Measurements from ENCODE around the gene APBB2.

Gene APBB2

DNA sequence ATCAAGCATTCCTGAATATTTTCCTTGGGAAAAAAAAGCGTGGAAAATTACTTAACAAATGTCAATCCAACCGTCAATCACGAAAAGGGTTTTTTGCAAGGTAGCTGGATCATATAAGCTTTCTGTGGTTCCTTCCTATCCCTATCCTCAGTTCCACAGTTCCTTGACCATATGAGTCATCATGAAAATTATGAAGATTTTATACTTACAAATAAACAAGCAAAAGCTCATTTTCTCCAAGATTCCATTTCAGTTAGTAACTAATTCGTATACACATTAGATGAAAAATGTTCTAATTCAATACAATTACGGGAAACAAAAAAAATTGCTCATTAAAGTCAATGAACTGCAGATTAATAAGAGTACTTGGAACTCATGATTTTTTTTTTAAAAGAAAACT is 235.8 kb downstream of the APBB2 start:
- Histone ChIP-seq H3K27me3 (ENCODE audit: insufficient read depth, low read length) (no peaks in the 10 kb centered on the region), H4K12ac (ENCODE audit: low read depth, low read length) (no peak overlapping the region), H3K4me2 (ENCODE audit: low read length) (no peak overlapping the region), H4K8ac (ENCODE audit: low read depth, low read length) (no peak overlapping the region), H2BK120ac (ENCODE audit: insufficient read depth, low read length, poor library complexity) (no peak overlapping the region), H3K79me1 (ENCODE audit: low read length) (no peaks in the 10 kb centered on the region), H2BK12ac (ENCODE audit: low read length) (no peak overlapping the region), H2AFZ (ENCODE audit: insufficient read depth, low read length, poor library complexity) (no peak overlapping the region), H3K14ac (ENCODE audit: low read length) (no peak overlapping the region), H3K4ac (ENCODE audit: low read depth, low read length) (no peak overlapping the region), H3K4me1 (ENCODE audit: control insufficient read depth in 1 of 2, insufficient read depth in 2 of 2, low read length in 2 of 2) (no peaks in the 10 kb centered on the region), H2BK5ac (ENCODE audit: low read depth, low read length, poor library complexity) (no peak overlapping the region), H3K4me3 (ENCODE audit: low read depth, low read length) (no peak overlapping the region), H3K23ac (ENCODE audit: low read length) (no peak overlapping the region), H4K91ac (ENCODE audit: low read depth, low read length) (no peak overlapping the region), H3K18ac (ENCODE audit: low read length) (no peak overlapping the region), H3K9ac (ENCODE audit: low read length) (no peak overlapping the region), H3K36me3 (ENCODE audit: control insufficient read depth in 1 of 2, insufficient read depth in 2 of 2, low read length in 2 of 2) (peaks cover under 1 to 3% of the 10 kb centered on the region in 2 experiments), H2AK5ac (ENCODE audit: low read length) (no peak overlapping the region), H3K9me3 (ENCODE audit: insufficient read depth, low read depth, low read length) (no peaks in the 10 kb centered on the region), H3K27ac (ENCODE audit: low read depth, low read length) (no peak overlapping the region), H3K79me2 (ENCODE audit: control insufficient read depth, insufficient read depth, low read length, poor library complexity) (no peaks in the 10 kb centered on the region)
- DNase-seq = no peak
- WGBS (ENCODE audit: extremely low coverage, insufficient coverage, insufficient read length) = no CpG with 5 or more reads among the region's 5 CpGs

DNA sequence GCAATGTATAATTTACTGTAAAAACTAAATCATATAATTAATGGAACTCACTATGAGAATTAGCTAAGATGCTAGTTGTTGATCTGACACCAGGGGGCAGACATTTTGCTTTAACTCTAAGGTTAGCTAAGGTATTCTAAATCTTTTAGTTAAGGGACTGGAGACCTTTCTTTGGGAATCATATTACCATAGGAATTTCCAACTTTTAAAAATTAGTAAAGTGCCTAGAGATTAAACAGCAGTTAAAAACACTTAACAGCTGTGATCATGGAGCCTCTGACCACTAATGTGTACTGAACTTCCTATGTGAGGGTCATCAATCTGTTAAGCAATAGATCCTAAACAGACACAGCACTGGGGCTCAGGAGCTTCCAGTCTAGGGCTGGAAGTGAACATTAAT is 238.0 kb downstream of the APBB2 start:
- Histone ChIP-seq H3K27me3 (ENCODE audit: insufficient read depth, low read length) (no peaks in the 10 kb centered on the region), H2BK120ac (ENCODE audit: insufficient read depth, low read length, poor library complexity) (no peak overlapping the region), H3K4me3 (ENCODE audit: low read depth, low read length) (no peak overlapping the region), H3K9ac (ENCODE audit: low read length) (no peak overlapping the region), H3K27ac (ENCODE audit: low read depth, low read length) (no peak overlapping the region), H4K91ac (ENCODE audit: low read depth, low read length) (no peak overlapping the region), H3K9me3 (ENCODE audit: insufficient read depth, low read depth, low read length) (no peaks in the 10 kb centered on the region), H2AFZ (ENCODE audit: insufficient read depth, low read length, poor library complexity) (no peak overlapping the region), H3K4me2 (ENCODE audit: low read length) (no peak overlapping the region), H3K36me3 (ENCODE audit: control insufficient read depth in 1 of 2, insufficient read depth in 2 of 2, low read length in 2 of 2) (peaks cover 0 to 2% of the 10 kb centered on the region in 2 experiments), H4K12ac (ENCODE audit: low read depth, low read length) (no peak overlapping the region), H3K4me1 (ENCODE audit: control insufficient read depth in 1 of 2, insufficient read depth in 2 of 2, low read length in 2 of 2) (no peaks in the 10 kb centered on the region), H2BK5ac (ENCODE audit: low read depth, low read length, poor library complexity) (peak overlapping the region; percentile 3), H3K23ac (ENCODE audit: low read length) (no peak overlapping the region), H3K14ac (ENCODE audit: low read length) (no peak overlapping the region), H3K79me1 (ENCODE audit: low read length) (no peaks in the 10 kb centered on the region), H3K4ac (ENCODE audit: low read depth, low read length) (no peak overlapping the region), H3K79me2 (ENCODE audit: control insufficient read depth, insufficient read depth, low read length, poor library complexity) (no peaks in the 10 kb centered on the region), H4K8ac (ENCODE audit: low read depth, low read length) (no peak overlapping the region), H2BK12ac (ENCODE audit: low read length) (no peak overlapping the region), H2AK5ac (ENCODE audit: low read length) (no peak overlapping the region), H3K18ac (ENCODE audit: low read length) (no peak overlapping the region)
- DNase-seq = peak; percentile 21 to 83

DNA sequence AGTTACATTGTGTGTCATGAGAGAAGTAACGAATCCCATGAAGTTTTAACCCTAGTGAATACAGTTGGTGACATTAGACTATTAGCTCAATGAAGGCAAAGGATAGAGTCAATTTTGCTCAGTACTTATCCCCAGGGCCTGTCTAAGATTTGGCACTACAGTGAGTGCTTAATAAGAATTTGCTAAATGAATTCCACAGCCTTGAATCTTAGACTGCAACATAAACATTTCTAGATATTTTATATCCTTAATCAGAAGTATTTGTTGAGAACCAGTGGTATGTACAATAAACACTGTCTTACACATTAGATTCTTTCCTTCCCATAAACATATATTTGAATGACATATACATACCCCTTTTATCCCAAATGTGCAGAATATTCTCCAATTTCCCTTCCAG is 241.6 kb downstream of the APBB2 start:
- H3K14ac ChIP-seq (ENCODE audit: low read length) = no peak overlapping the region
- no peaks in the 10 kb centered on the region for H3K79me2 ChIP-seq (ENCODE audit: control insufficient read depth, insufficient read depth, low read length, poor library complexity)
- H3K27ac ChIP-seq (ENCODE audit: low read depth, low read length) = no peak overlapping the region
- H3K4me2 ChIP-seq (ENCODE audit: low read length) = no peak overlapping the region
- no peaks in the 10 kb centered on the region for H3K79me1 ChIP-seq (ENCODE audit: low read length)
- H2AFZ ChIP-seq (ENCODE audit: insufficient read depth, low read length, poor library complexity) = no peak overlapping the region
- H2BK5ac ChIP-seq (ENCODE audit: low read depth, low read length, poor library complexity) = no peak overlapping the region
- no peaks in the 10 kb centered on the region for H3K4me1 ChIP-seq (ENCODE audit: control insufficient read depth in 1 of 2, insufficient read depth in 2 of 2, low read length in 2 of 2)
- H3K23ac ChIP-seq (ENCODE audit: low read length) = no peak overlapping the region
- H2BK12ac ChIP-seq (ENCODE audit: low read length) = no peak overlapping the region
- no peak overlapping the region for H4K12ac ChIP-seq (ENCODE audit: low read depth, low read length)
- no peak overlapping the region for H2AK5ac ChIP-seq (ENCODE audit: low read length)
- H3K4ac ChIP-seq (ENCODE audit: low read depth, low read length) = no peak overlapping the region
- H4K8ac ChIP-seq (ENCODE audit: low read depth, low read length) = no peak overlapping the region
- no peaks in the 10 kb centered on the region for H3K9me3 ChIP-seq (ENCODE audit: insufficient read depth, low read depth, low read length)
- no peak overlapping the region for H3K9ac ChIP-seq (ENCODE audit: low read length)
- no peak overlapping the region for H3K18ac ChIP-seq (ENCODE audit: low read length)
- DNase-seq = no peak
- H3K4me3 ChIP-seq (ENCODE audit: low read depth, low read length) = no peak overlapping the region
- no CpG with 5 or more reads among the region's 1 CpG for WGBS (ENCODE audit: extremely low coverage, insufficient coverage, insufficient read length)
- no peaks in the 10 kb centered on the region for H3K27me3 ChIP-seq (ENCODE audit: insufficient read depth, low read length)
- H2BK120ac ChIP-seq (ENCODE audit: insufficient read depth, low read length, poor library complexity) = no peak overlapping the region
- no peak overlapping the region for H4K91ac ChIP-seq (ENCODE audit: low read depth, low read length)
- H3K36me3 ChIP-seq (ENCODE audit: control insufficient read depth in 1 of 2, insufficient read depth in 2 of 2, low read length in 2 of 2) = peaks cover 0 to 3% of the 10 kb centered on the region in 2 experiments

DNA sequence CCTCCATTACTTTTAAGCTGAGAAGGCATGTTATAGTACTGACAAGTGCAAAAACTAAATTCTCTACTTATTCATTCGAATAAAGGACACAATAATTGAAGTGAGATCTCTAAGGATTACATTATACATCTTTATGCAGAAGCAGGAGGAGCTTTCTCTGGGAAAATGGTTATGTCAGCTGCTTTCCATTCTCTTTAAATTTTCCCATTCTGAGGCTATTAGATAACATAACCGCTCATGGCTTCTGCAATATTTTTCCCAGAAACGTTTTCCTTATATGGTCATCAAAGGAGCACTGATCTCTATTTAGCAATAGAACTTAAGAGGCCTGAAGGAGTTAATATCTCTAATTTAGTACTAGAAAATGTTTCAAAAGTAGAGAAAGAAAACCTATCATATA is 243.0 kb downstream of the APBB2 start:
- Histone ChIP-seq H3K18ac (ENCODE audit: low read length) (no peak overlapping the region), H2AK5ac (ENCODE audit: low read length) (no peak overlapping the region), H3K9me3 (ENCODE audit: insufficient read depth, low read depth, low read length) (no peaks in the 10 kb centered on the region), H4K91ac (ENCODE audit: low read depth, low read length) (no peak overlapping the region), H3K9ac (ENCODE audit: low read length) (no peak overlapping the region), H3K4me2 (ENCODE audit: low read length) (no peak overlapping the region), H4K12ac (ENCODE audit: low read depth, low read length) (no peak overlapping the region), H3K36me3 (ENCODE audit: control insufficient read depth in 1 of 2, insufficient read depth in 2 of 2, low read length in 2 of 2) (peaks cover 0 to 10% of the 10 kb centered on the region in 2 experiments), H3K27me3 (ENCODE audit: insufficient read depth, low read length) (no peaks in the 10 kb centered on the region), H3K79me2 (ENCODE audit: control insufficient read depth, insufficient read depth, low read length, poor library complexity) (no peaks in the 10 kb centered on the region), H3K4me1 (ENCODE audit: control insufficient read depth in 1 of 2, insufficient read depth in 2 of 2, low read length in 2 of 2) (no peaks in the 10 kb centered on the region), H2BK120ac (ENCODE audit: insufficient read depth, low read length, poor library complexity) (no peak overlapping the region), H3K4me3 (ENCODE audit: low read depth, low read length) (no peak overlapping the region), H3K27ac (ENCODE audit: low read depth, low read length) (no peak overlapping the region), H2AFZ (ENCODE audit: insufficient read depth, low read length, poor library complexity) (no peak overlapping the region), H3K79me1 (ENCODE audit: low read length) (no peaks in the 10 kb centered on the region), H3K14ac (ENCODE audit: low read length) (no peak overlapping the region), H2BK5ac (ENCODE audit: low read depth, low read length, poor library complexity) (no peak overlapping the region), H2BK12ac (ENCODE audit: low read length) (no peak overlapping the region), H3K23ac (ENCODE audit: low read length) (no peak overlapping the region), H4K8ac (ENCODE audit: low read depth, low read length) (no peak overlapping the region), H3K4ac (ENCODE audit: low read depth, low read length) (no peak overlapping the region)
- DNase-seq = no peak
- no CpG with 5 or more reads among the region's 3 CpGs for WGBS (ENCODE audit: extremely low coverage, insufficient coverage, insufficient read length)
